ENCODE measurements around the gene ANAPC2.
A peak's percentile ranks its signal among the peaks of the same experiment; 100 is the strongest.
"Not testable (repeated sequence)": the region's sequence is repeated elsewhere in the genome, so short reads cannot be mapped to it uniquely, and the experiment has no call there.

ANAPC2 gene

GRCh38 chr9:137143459-137143858, 44.9 kb downstream of the ANAPC2 start:
- DNase-seq (ENCODE audit: low read depth) = no peak

- no peak for DNase-seq (ENCODE audit: low read depth)
These were observed 46.1 kb downstream of the ANAPC2 start for GRCh38 chr9:137141976-137142936.

- no peak for DNase-seq (ENCODE audit: low read depth)
These were observed 47.1 kb downstream of the ANAPC2 start for GRCh38 chr9:137141050-137141810.

- no peak for DNase-seq (ENCODE audit: low read depth)
These were observed 48.0 kb downstream of the ANAPC2 start for GRCh38 chr9:137140151-137141012.

GRCh38 chr9:137139468-137140150, 48.8 kb downstream of the ANAPC2 start:
- DNase-seq (ENCODE audit: low read depth) = no peak

- DNase-seq (ENCODE audit: low read depth) = no peak
These were observed 49.5 kb downstream of the ANAPC2 start, which contains the start of gene GRIN1 for GRCh38 chr9:137138722-137139467. Gene GRIN1 (plus strand): TSS chr9:137139154. CDS start chr9:137139487, 333 bp downstream.

GRCh38 chr9:137138058-137138721, 50.2 kb downstream of the ANAPC2 start:
- no peak for DNase-seq (ENCODE audit: low read depth)

GRCh38 chr9:137136881-137137607, 51.3 kb downstream of the ANAPC2 start:
- DNase-seq (ENCODE audit: low read depth) = no peak

- DNase-seq (ENCODE audit: low read depth) = no peak
These were observed 52.0 kb downstream of the ANAPC2 start for GRCh38 chr9:137136261-137136880.

GRCh38 chr9:137135154-137135553, 53.2 kb downstream of the ANAPC2 start:
- not testable (repeated sequence) for DNase-seq (ENCODE audit: low read depth)

GRCh38 chr9:137134191-137134590, 54.2 kb downstream of the ANAPC2 start:
- no peak for DNase-seq (ENCODE audit: low read depth)

- DNase-seq (ENCODE audit: low read depth) = no peak
These were observed 58.1 kb downstream of the ANAPC2 start for GRCh38 chr9:137130176-137130755.

- DNase-seq (ENCODE audit: low read depth) = peak; percentile 81
These were observed 58.7 kb downstream of the ANAPC2 start for GRCh38 chr9:137129456-137130175.

- DNase-seq (ENCODE audit: low read depth) = no peak
These were observed 59.4 kb downstream of the ANAPC2 start for GRCh38 chr9:137128862-137129455.

GRCh38 chr9:137128158-137128861, 60.0 kb downstream of the ANAPC2 start:
- no peak for DNase-seq (ENCODE audit: low read depth)

GRCh38 chr9:137127301-137128157, 60.8 kb downstream of the ANAPC2 start:
- no peak for DNase-seq (ENCODE audit: low read depth)

Measured in GM04504 (cell line).